SK-N-SH (cell line): ENCODE data around the gene HACD1. TPM values are rescaled to one million over a fixed set of nuclear protein-coding genes. Genes with fewer than 3 reads are reported as not detected.

ENCODE experiments used
- CTCF ChIA-PET: fragments of 300-600, 350-600 bp; formaldehyde crosslinking; extraction: SDS; loops from one replicate; lab custom pipeline; 2021; lab: Yijun Ruan, JAX
- POLR2A ChIA-PET: fragments of 350-600 bp; sonication (Branson Sonifier 250); formaldehyde crosslinking; extraction: SDS; loops from one replicate; lab custom pipeline; 2020; ENCODE audit warnings: antibody characterized with exemption, inconsistent platforms; lab: Yijun Ruan, JAX
- DNase-seq: peaks from one replicate; pipeline ENCODE4 v3.0.0; 2012
- H2AFZ ChIP-seq: fragments of 200-600 bp; sonication (generic); 2 replicates; pipeline ENCODE4 v1.8.1; 2016; ENCODE audit warnings: antibody characterized with exemption, mild to moderate bottlenecking, low read depth
- H3F3A ChIP-seq: fragments of 200-600 bp; sonication (generic); replicated peaks from 2 replicates; pipeline ENCODE3; 2016; ENCODE audit warnings: antibody characterized with exemption, mild to moderate bottlenecking; ENCODE audit not compliant: insufficient read depth
- H3K27ac ChIP-seq, 2 experiments: fragments of 200-500 bp in 1 of 2; fragments of 200-600 bp in 1 of 2; sonication (Bioruptor generic) in 1 of 2; sonication (generic), shearing (Covaris generic) in 1 of 2; 2 replicates each; pipeline versions ENCODE4 v1.5.1 to v1.6.1; 2014 to 2016; ENCODE audit warnings: low read depth in 2 of 2, inconsistent platforms in 1 of 2, low read length in 1 of 2, mild to moderate bottlenecking in 1 of 2, mixed read lengths in 1 of 2
- H3K27me3 ChIP-seq: fragments of 200-600 bp; sonication (generic), shearing (Covaris generic); 2 replicates; pipeline ENCODE4 v1.6.1; 2016; ENCODE audit warnings: mixed run types; ENCODE audit not compliant: insufficient read depth
- H3K36me3 ChIP-seq, 2 experiments: fragments of 200-500 bp in 1 of 2; fragments of 200-600 bp in 1 of 2; sonication (Bioruptor generic) in 1 of 2; sonication (generic) in 1 of 2; replicated peaks in 1 of 2; 2 replicates each; pipeline versions ENCODE3 to v1.5.1; 2014 to 2016; ENCODE audit warnings: low read length in 1 of 2, mild to moderate bottlenecking in 1 of 2; ENCODE audit not compliant: insufficient read depth in 2 of 2, control insufficient read depth in 1 of 2
- H3K4me1 ChIP-seq, 2 experiments: fragments of 200-500 bp in 1 of 2; fragments of 200-600 bp in 1 of 2; sonication (Bioruptor generic) in 1 of 2; sonication (generic), shearing (Covaris generic) in 1 of 2; 2 replicates each; pipeline versions ENCODE4 v1.5.1 to v1.6.1; 2014 to 2016; ENCODE audit warnings: low read depth in 1 of 2, low read length in 1 of 2, mixed run types in 1 of 2; ENCODE audit not compliant: insufficient read depth in 2 of 2, control insufficient read depth in 1 of 2
- H3K4me2 ChIP-seq: fragments of 200-600 bp; sonication (generic), shearing (Covaris generic); 2 replicates; pipeline ENCODE4 v1.6.1; 2017; ENCODE audit warnings: mixed run types
- H3K4me3 ChIP-seq, 2 experiments: fragments of 200-500 bp in 1 of 2; fragments of 200-600 bp in 1 of 2; sonication (Bioruptor generic) in 1 of 2; sonication (generic), shearing (Covaris generic) in 1 of 2; 2 replicates each; pipeline versions ENCODE4 v1.5.1 to v1.8.1; 2014 to 2016; ENCODE audit warnings: low read depth in 2 of 2, inconsistent platforms in 1 of 2, low read length in 1 of 2, mild to moderate bottlenecking in 1 of 2, mixed read lengths in 1 of 2, moderate library complexity in 1 of 2
- H3K79me2 ChIP-seq: fragments of 200-600 bp; sonication (generic); 2 replicates; pipeline ENCODE4 v1.8.1; 2017; ENCODE audit warnings: mild to moderate bottlenecking; ENCODE audit not compliant: insufficient read depth
- H3K9ac ChIP-seq: fragments of 200-600 bp; sonication (generic); 2 replicates; pipeline ENCODE4 v1.6.1; 2017; ENCODE audit warnings: mixed run types
- H3K9me2 ChIP-seq: fragments of 200-600 bp; sonication (generic); 2 replicates; pipeline ENCODE4 v1.6.1; 2017; ENCODE audit warnings: mixed run types
- H3K9me3 ChIP-seq: fragments of 200-600 bp; sonication (generic); 2 replicates; pipeline ENCODE4 v1.6.1; 2017; ENCODE audit warnings: mixed run types, mild to moderate bottlenecking, moderate library complexity
- H4K20me1 ChIP-seq: fragments of 200-600 bp; sonication (generic); 2 replicates; pipeline ENCODE4 v1.6.1; 2017; ENCODE audit warnings: mild to moderate bottlenecking, mixed run types; ENCODE audit not compliant: insufficient read depth
- CHD2 ChIP-seq: fragments of 150-350 bp; IDR thresholded peaks from 2 replicates; pipeline ENCODE4 v1.6.1; 2018; ENCODE audit warnings: low read length; ENCODE audit not compliant: partially characterized antibody
- CTCF ChIP-seq: fragments of 200-600 bp; sonication (generic); IDR thresholded peaks from 2 replicates; pipeline ENCODE4 v1.6.1; 2017; ENCODE audit warnings: antibody characterized with exemption, mild to moderate bottlenecking, moderate library complexity
- EZH2phosphoT487 ChIP-seq: fragments of 200-600 bp; sonication (generic); IDR thresholded peaks from 2 replicates; pipeline ENCODE4 v1.6.1; 2017; ENCODE audit warnings: low read depth, mixed run types, mild to moderate bottlenecking, antibody characterized with exemption, moderate library complexity, borderline replicate concordance
- FOSL2 ChIP-seq: IDR thresholded peaks from 2 replicates; pipeline ENCODE4 v1.4.0; 2012; ENCODE audit warnings: low read depth, mild to moderate bottlenecking, moderate library complexity, borderline replicate concordance
- IRF3 ChIP-seq: fragments of 150-350 bp; IDR thresholded peaks from 2 replicates; pipeline ENCODE4 v1.6.1; 2016; ENCODE audit warnings: mild to moderate bottlenecking, low read depth, low read length
- NFIC ChIP-seq: IDR thresholded peaks from 2 replicates; pipeline ENCODE4 v1.4.0; 2012; ENCODE audit warnings: borderline replicate concordance
- PBX3 ChIP-seq: IDR thresholded peaks from 2 replicates; pipeline ENCODE4; 2012
- POLR2AphosphoS5 ChIP-seq: IDR thresholded peaks from 2 replicates; pipeline ENCODE4 v1.6.1; 2012; ENCODE audit warnings: low read depth, low read length
- SIN3A ChIP-seq: IDR thresholded peaks from 2 replicates; pipeline ENCODE4 v1.6.1; 2012; ENCODE audit warnings: low read depth, mild to moderate bottlenecking, low read length, moderate library complexity, borderline replicate concordance
- TAF1 ChIP-seq: IDR thresholded peaks from 2 replicates; pipeline ENCODE4 v1.6.1; 2012; ENCODE audit warnings: low read depth, mild to moderate bottlenecking, low read length, moderate library complexity, borderline replicate concordance
- TCF12 ChIP-seq: IDR thresholded peaks from 2 replicates; pipeline ENCODE4 v1.4.0; 2012
- ZBTB33 ChIP-seq: IDR thresholded peaks from 2 replicates; pipeline ENCODE4 v1.4.0; 2012; ENCODE audit warnings: low read depth, borderline replicate concordance
- WGBS: methylation state at CpG from one replicate; pipeline ENCODE4 v1.1.6; 2017; ENCODE audit warnings: low lambda C conversion rate; 5-methylcytosine and 5-hydroxymethylcytosine counted together
- polyA plus RNA-seq, 3 experiments: library from polyadenylated mRNA; depleted of rRNA; stranded (reverse); fragments of >200 nt; gene quantifications; 2 replicates each; pipeline ENCODE4 v1.2.3, GENCODE V29; 2012

HACD1 gene
- polyA plus RNA-seq, 1 of the 3 experiments (the other 2 are of a cell fraction): 23.9 TPM

- H3K4me2 ChIP-seq: no peak overlapping the region
- no peaks in the 10 kb centered on the region for H3K9me2 ChIP-seq
- H4K20me1 ChIP-seq: no peaks in the 10 kb centered on the region; the same call in 1 of the 2 replicates
- peak overlapping the region in 1 of 2 experiments; percentile 52; a peak in 1 of 4 replicates for H3K27ac ChIP-seq
- H3K27me3 ChIP-seq: no peaks in the 10 kb centered on the region
- H3K4me1 ChIP-seq: peaks cover 11 to 27% of the 10 kb centered on the region in 2 experiments; a peak in 3 of 4 replicates
- POLR2A ChIA-PET: no interaction called here
- CTCF ChIA-PET: no interaction called here
- H2AFZ ChIP-seq: no peak overlapping the region
- no peak for DNase-seq
- no peak overlapping the region for H3K4me3 ChIP-seq
- TF ChIP-seq PBX3 (peak; percentile 44), IRF3 (no peak), TCF12 (0 out of 2 replicates have a peak, but pooled peaks have one; percentile 17)
- peaks cover 32% of the 10 kb centered on the region for H3F3A ChIP-seq
- no peaks in the 10 kb centered on the region for H3K9me3 ChIP-seq
- no peak overlapping the region for H3K9ac ChIP-seq
- H3K36me3 ChIP-seq: peaks cover 0 to 11% of the 10 kb centered on the region in 2 experiments
- peaks cover 100% of the 10 kb centered on the region for H3K79me2 ChIP-seq
- whole genome bisulfite sequencing: 85% methylated on average over 2 of the region's 2 CpGs
Measured at GRCh38 chr10:17649836-17650235, 32.7 kb upstream of the HACD1 start.

- no peak for DNase-seq
- ChIA-PET CTCF (interaction anchor here (1.0 kb wide), 1 partner anchor 13 kb away, joined by 3 read pairs; no protein-coding TSS in a partner anchor), POLR2A (no interaction called here)
- Histone ChIP-seq H3K9me2 (no peaks in the 10 kb centered on the region), H3K9me3 (no peaks in the 10 kb centered on the region), H3K27ac (peak overlapping the region in 1 of 2 experiments; percentile 52; a peak in 1 of 4 replicates), H3K27me3 (no peaks in the 10 kb centered on the region), H3K4me2 (no peak overlapping the region), H3F3A (peaks cover 38% of the 10 kb centered on the region), H4K20me1 (no peaks in the 10 kb centered on the region; the same call in 1 of the 2 replicates), H3K4me1 (peaks cover 11 to 27% of the 10 kb centered on the region in 2 experiments; a peak in 3 of 4 replicates), H2AFZ (no peak overlapping the region), H3K36me3 (peaks cover 0 to 11% of the 10 kb centered on the region in 2 experiments), H3K9ac (no peak overlapping the region), H3K4me3 (no peak overlapping the region), H3K79me2 (peaks cover 100% of the 10 kb centered on the region)
- no peak for TF ChIP-seq NFIC
- no peak for TF ChIP-seq FOSL2
- WGBS: 94% methylated on average over 4 of the region's 4 CpGs
Measured at GRCh38 chr10:17649052-17649451, 31.9 kb upstream of the HACD1 start.

GRCh38 chr10:17648243-17649035, 31.3 kb upstream of the HACD1 start:
- Histone ChIP-seq H4K20me1 (no peaks in the 10 kb centered on the region; the same call in 1 of the 2 replicates), H3K4me3 (no peak overlapping the region), H3K4me2 (no peak overlapping the region), H2AFZ (no peak overlapping the region), H3K9me3 (no peaks in the 10 kb centered on the region), H3K27me3 (no peaks in the 10 kb centered on the region), H3K36me3 (peaks cover 0 to 7% of the 10 kb centered on the region in 2 experiments), H3F3A (peaks cover 34% of the 10 kb centered on the region), H3K9ac (no peak overlapping the region), H3K4me1 (peaks cover 11 to 27% of the 10 kb centered on the region in 2 experiments; a peak in 3 of 4 replicates), H3K79me2 (peaks cover 94% of the 10 kb centered on the region), H3K9me2 (no peaks in the 10 kb centered on the region), H3K27ac (no peak overlapping the region)
- ChIA-PET POLR2A (no interaction called here), CTCF (interaction anchor here (0.8 to 1.7 kb wide), 4 partner anchors 8 to 94 kb away, joined by 3 to 6 read pairs (median 3); partner anchors contain the start of gene HACD1)
- no peak for DNase-seq
- WGBS: 93% methylated on average over 10 of the region's 10 CpGs
- TF ChIP-seq CTCF (no peak), POLR2AphosphoS5 (no peak), TAF1 (no peak), SIN3A (no peak), CHD2 (no peak), EZH2phosphoT487 (no peak), ZBTB33 (no peak)
